OCI-LY3 (cell line): ENCODE measurements around the gene TIMP3.

ENCODE experiments used
- H2AFZ ChIP-seq: fragments of 200-600, 300-600 bp; shearing (Covaris generic); 2 replicates; pipeline ENCODE4 v1.6.0; 2014; ENCODE audit warnings: antibody characterized with exemption, low read depth, low read length
- H3K27ac ChIP-seq: fragments of 200-600, 300-600 bp; sonication (generic); 2 replicates; pipeline ENCODE4 v1.5.1; 2014; ENCODE audit warnings: mild to moderate bottlenecking, low read length, moderate library complexity, mixed read lengths
- H3K27me3 ChIP-seq: fragments of 200-600, 300-600 bp; sonication (generic); 2 replicates; pipeline ENCODE4 v1.6.1; 2014; ENCODE audit warnings: low read depth, low read length, mixed read lengths
- H3K36me3 ChIP-seq: fragments of 200-600, 300-600 bp; sonication (generic); replicated peaks from 2 replicates; pipeline ENCODE3; 2014; ENCODE audit warnings: low read depth, low read length, mixed read lengths
- H3K4me1 ChIP-seq: fragments of 300-600, 200-600 bp; sonication (generic); 2 replicates; pipeline ENCODE4 v1.6.1; 2014; ENCODE audit warnings: low read length, mixed read lengths
- H3K4me2 ChIP-seq: fragments of 200-600, 300-600 bp; sonication (generic); 2 replicates; pipeline ENCODE4 v1.6.1; 2014; ENCODE audit warnings: low read length, mixed read lengths
- H3K4me3 ChIP-seq: fragments of 300-600, 200-600 bp; sonication (generic); 2 replicates; pipeline ENCODE4 v1.5.1; 2014; ENCODE audit warnings: antibody characterized with exemption, mild to moderate bottlenecking, low read length, moderate library complexity
- H3K79me2 ChIP-seq: fragments of 300-600, 200-600 bp; shearing (Covaris generic); 2 replicates; pipeline ENCODE4 v1.6.1; 2014; ENCODE audit warnings: mild to moderate bottlenecking, low read length, mixed read lengths
- H3K9ac ChIP-seq: fragments of 300-600, 200-600 bp; shearing (Covaris generic); 2 replicates; pipeline ENCODE4 v1.6.0; 2014; ENCODE audit warnings: mild to moderate bottlenecking, low read length, moderate library complexity
- H3K9me3 ChIP-seq: fragments of 200-600, 300-600 bp; shearing (Covaris generic); 2 replicates; pipeline ENCODE4 v1.6.1; 2014; ENCODE audit warnings: low read length, mixed read lengths; ENCODE audit not compliant: insufficient read depth
- H4K20me1 ChIP-seq: fragments of 200-600, 300-600 bp; sonication (generic); 2 replicates; pipeline ENCODE4 v1.6.1; 2016; ENCODE audit warnings: low read length, mixed read lengths; ENCODE audit not compliant: insufficient read depth
- CTCF ChIP-seq: fragments of 200-600, 300-600 bp; sonication (generic); IDR thresholded peaks from 2 replicates; pipeline ENCODE4 v1.5.1; 2014; ENCODE audit warnings: antibody characterized with exemption, low read length, low read depth
- EZH2phosphoT487 ChIP-seq: fragments of 200-600 bp; shearing (Covaris generic); IDR thresholded peaks from 2 replicates; pipeline ENCODE4 v1.6.1; 2018; ENCODE audit warnings: antibody characterized with exemption, mixed run types, low read depth

TIMP3 gene

GRCh38 chr22:32777987-32778386 is 23.5 kb upstream of the TIMP3 start:
- H3K4me3 ChIP-seq = no peak overlapping the region
- H3K9ac ChIP-seq = no peak overlapping the region
- no peak overlapping the region for H3K4me2 ChIP-seq
- H2AFZ ChIP-seq = no peak overlapping the region
- H3K36me3 ChIP-seq = no peaks in the 10 kb centered on the region
- H4K20me1 ChIP-seq = no peaks in the 10 kb centered on the region
- H3K4me1 ChIP-seq = no peaks in the 10 kb centered on the region
- peaks cover 35% of the 10 kb centered on the region for H3K27me3 ChIP-seq
- H3K9me3 ChIP-seq = no peaks in the 10 kb centered on the region
- H3K27ac ChIP-seq = no peak overlapping the region
- no peaks in the 10 kb centered on the region for H3K79me2 ChIP-seq
- TF ChIP-seq EZH2phosphoT487 = no peak
- no peak for TF ChIP-seq CTCF

- Histone ChIP-seq H3K9me3 (no peaks in the 10 kb centered on the region), H3K27ac (no peak overlapping the region), H3K4me1 (no peaks in the 10 kb centered on the region), H3K36me3 (no peaks in the 10 kb centered on the region), H3K9ac (no peak overlapping the region), H3K4me3 (no peak overlapping the region), H2AFZ (no peak overlapping the region), H4K20me1 (no peaks in the 10 kb centered on the region), H3K79me2 (no peaks in the 10 kb centered on the region), H3K27me3 (peaks cover 39% of the 10 kb centered on the region; the same call in 1 of the 2 replicates), H3K4me2 (no peak overlapping the region)
- TF ChIP-seq EZH2phosphoT487 (no peak), CTCF (no peak)
These were observed 20.7 kb upstream of the TIMP3 start for GRCh38 chr22:32780726-32781310.

- no peaks in the 10 kb centered on the region for H3K36me3 ChIP-seq
- no peak overlapping the region for H3K4me3 ChIP-seq
- H3K27ac ChIP-seq = no peak overlapping the region
- H4K20me1 ChIP-seq = no peaks in the 10 kb centered on the region
- TF ChIP-seq EZH2phosphoT487 = no peak
- TF ChIP-seq CTCF = no peak
- H3K79me2 ChIP-seq = no peaks in the 10 kb centered on the region
- peaks cover 36% of the 10 kb centered on the region for H3K27me3 ChIP-seq
- H3K9me3 ChIP-seq = no peaks in the 10 kb centered on the region
- no peak overlapping the region for H2AFZ ChIP-seq
- no peaks in the 10 kb centered on the region for H3K4me1 ChIP-seq
- no peak overlapping the region for H3K9ac ChIP-seq
- H3K4me2 ChIP-seq = no peak overlapping the region
These were observed 19.8 kb upstream of the TIMP3 start for GRCh38 chr22:32781695-32782094.

- no peaks in the 10 kb centered on the region for H3K4me1 ChIP-seq
- H3K36me3 ChIP-seq = no peaks in the 10 kb centered on the region
- no peaks in the 10 kb centered on the region for H3K9me3 ChIP-seq
- H4K20me1 ChIP-seq = no peaks in the 10 kb centered on the region
- H3K4me3 ChIP-seq = no peak overlapping the region
- H3K27me3 ChIP-seq = peaks cover 32% of the 10 kb centered on the region
- no peak overlapping the region for H3K4me2 ChIP-seq
- no peak overlapping the region for H3K9ac ChIP-seq
- H2AFZ ChIP-seq = no peak overlapping the region
- no peak for TF ChIP-seq EZH2phosphoT487
- no peak overlapping the region for H3K27ac ChIP-seq
- no peaks in the 10 kb centered on the region for H3K79me2 ChIP-seq
These were observed 16.0 kb upstream of the TIMP3 start for GRCh38 chr22:32785321-32786026.
